GM04504 (cell line): Measurements from ENCODE around the gene ZNF581.

Source experiments
- DNase-seq: peaks from one replicate; pipeline ENCODE4 v3.0.0-alpha.2; 2012; ENCODE audit warnings: low read depth

Gene ZNF581

GRCh38 chr19:55680339-55681130 is 37.1 kb downstream of the ZNF581 start:
- no peak for DNase-seq

- DNase-seq: no peak
Observed at GRCh38 chr19:55681131-55682092, 38.0 kb downstream of the ZNF581 start.

DNA sequence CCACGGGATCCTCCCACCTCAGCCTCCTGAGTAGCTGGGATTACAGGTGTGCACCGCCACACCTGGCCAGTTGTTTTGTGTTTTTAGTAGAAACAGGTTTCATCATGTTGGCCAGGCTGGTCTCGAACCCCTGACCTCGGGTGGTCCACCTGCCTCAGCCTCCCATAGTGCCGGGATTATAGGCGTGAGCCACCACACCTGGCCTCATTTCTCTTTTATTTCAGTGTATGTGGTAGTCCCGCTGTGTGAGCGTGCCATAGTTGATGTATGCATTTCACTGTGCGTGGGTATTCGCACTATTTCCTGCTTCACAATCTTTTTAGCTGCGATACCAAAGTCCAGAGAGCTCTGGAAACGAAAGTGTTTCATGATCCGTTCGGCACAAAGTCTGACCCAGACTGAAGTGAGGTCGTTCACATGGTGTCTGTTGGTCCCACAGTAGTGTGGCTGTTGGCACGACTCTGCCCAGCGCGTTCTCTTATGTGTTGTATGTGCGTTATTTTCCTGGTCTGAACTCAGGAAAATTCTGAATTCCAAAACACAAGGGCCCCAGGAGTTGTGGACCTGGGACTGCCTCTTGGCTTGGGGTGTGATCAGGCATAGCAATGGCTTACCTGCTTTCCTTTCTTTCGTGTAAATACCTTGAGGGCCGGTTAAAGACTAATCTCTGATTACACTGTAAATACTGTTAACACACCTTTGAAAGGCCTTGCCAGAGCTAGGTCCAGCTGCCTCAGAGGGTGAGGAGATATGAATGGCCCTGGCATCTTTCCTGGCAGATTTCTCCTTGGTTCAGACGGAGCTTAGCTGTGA is 40.2 kb downstream of the ZNF581 start:
- DNase-seq: no peak

DNA sequence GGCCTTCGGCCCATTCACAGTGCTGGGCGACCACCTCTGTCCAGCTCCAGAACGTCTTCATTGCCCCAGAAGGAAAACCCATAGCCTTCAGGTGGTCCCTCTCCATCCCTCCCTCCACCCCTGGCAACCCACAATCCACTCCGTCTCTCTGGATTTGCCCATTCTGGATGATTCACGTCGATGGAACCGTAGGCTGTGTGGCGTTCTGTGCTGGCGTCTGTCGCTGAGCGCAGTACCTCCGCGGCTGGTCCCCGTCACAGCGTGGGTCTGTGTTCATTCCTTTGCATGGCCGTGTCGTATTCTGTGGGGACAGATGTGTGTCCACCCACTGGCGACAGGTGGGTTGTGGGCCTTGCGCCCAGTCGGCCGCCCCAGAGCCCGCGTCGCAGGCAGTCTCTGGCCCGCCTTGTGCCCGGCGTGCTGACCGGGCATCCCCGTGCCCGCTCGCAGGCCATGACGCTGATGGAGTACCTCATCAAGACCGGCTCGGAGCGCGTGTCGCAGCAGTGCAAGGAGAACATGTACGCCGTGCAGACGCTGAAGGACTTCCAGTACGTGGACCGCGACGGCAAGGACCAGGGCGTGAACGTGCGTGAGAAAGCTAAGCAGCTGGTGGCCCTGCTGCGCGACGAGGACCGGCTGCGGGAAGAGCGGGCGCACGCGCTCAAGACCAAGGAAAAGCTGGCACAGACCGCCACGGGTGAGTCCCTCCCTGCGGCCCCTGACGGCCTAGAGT is 41.7 kb downstream of the ZNF581 start:
- DNase-seq: no peak

- no peak for DNase-seq
Observed at GRCh38 chr19:55685776-55686175, 42.3 kb downstream of the ZNF581 start.

- no peak for DNase-seq
Observed at GRCh38 chr19:55686311-55687050, 43.0 kb downstream of the ZNF581 start.

GRCh38 chr19:55687281-55688201 is 44.1 kb downstream of the ZNF581 start:
- no peak for DNase-seq

DNA sequence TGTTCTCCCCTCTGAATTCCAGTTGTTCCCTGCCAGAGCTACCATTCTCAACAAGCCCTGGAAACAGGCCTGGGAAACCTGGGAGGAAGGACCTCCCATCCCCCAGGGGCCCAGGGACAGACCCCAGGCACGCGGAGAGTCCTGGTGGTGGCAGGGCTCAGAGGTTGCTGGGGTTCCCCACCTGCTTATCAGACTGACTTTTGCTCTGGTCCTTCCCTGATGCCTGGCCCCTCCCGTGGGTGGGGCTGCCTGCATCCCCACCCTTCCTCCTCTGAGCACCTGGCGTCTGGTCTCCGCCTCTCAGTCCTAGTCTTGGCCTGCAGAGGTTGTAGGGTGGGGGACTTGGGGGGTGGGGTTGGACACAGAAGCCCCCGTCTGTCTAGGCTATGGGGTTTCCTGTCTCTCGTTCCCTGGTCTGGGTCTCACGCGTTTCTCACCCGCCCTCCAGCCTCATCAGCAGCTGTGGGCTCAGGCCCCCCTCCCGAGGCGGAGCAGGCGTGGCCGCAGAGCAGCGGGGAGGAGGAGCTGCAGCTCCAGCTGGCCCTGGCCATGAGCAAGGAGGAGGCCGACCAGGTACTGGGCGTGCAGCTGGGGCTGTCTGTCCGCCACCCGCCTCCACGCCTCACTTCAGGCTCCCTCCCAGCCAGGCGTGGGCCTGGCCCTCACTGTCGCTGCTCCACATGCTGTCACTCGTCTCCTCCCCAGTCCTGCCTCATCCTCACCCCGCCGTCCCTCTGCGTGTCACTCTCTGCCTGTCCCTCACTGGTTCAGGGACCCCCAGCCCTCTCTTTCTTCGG is 45.2 kb downstream of the ZNF581 start:
- no peak for DNase-seq

- no peak for DNase-seq
Observed at GRCh38 chr19:55689411-55690108, 46.1 kb downstream of the ZNF581 start.

DNA sequence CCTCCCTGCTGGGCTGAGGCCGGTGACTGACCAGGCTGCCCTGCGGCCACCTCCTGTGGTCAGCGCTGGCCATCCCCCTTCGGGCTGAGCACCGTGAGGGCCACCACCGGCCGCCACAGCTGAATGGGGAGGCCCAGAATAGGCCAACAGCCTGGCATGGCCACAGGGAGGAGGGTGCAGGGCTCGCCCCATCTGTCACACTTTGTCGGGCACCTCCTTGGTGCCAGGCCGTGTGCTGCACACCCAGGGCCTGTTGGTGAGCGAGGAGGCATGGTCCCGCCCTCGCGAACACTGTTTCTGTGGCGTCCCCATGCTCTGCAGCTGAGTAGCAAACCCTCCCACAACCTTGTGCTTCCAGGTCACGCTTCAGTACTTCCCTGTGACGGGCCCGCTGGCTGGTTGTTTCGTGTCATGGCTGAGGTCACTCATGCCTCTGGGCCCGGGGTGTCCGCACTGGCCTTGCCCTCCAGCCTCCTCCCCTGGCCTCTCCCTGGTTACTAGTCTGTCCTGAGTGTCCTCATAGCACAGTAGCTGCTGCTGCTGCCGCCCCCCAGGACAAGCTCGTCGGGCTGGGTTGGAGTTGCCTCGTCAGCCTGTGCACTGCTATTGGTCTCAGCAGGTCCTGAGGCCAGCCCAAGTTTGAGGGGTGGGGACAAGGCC is 46.8 kb downstream of the ZNF581 start:
- no peak for DNase-seq

DNA sequence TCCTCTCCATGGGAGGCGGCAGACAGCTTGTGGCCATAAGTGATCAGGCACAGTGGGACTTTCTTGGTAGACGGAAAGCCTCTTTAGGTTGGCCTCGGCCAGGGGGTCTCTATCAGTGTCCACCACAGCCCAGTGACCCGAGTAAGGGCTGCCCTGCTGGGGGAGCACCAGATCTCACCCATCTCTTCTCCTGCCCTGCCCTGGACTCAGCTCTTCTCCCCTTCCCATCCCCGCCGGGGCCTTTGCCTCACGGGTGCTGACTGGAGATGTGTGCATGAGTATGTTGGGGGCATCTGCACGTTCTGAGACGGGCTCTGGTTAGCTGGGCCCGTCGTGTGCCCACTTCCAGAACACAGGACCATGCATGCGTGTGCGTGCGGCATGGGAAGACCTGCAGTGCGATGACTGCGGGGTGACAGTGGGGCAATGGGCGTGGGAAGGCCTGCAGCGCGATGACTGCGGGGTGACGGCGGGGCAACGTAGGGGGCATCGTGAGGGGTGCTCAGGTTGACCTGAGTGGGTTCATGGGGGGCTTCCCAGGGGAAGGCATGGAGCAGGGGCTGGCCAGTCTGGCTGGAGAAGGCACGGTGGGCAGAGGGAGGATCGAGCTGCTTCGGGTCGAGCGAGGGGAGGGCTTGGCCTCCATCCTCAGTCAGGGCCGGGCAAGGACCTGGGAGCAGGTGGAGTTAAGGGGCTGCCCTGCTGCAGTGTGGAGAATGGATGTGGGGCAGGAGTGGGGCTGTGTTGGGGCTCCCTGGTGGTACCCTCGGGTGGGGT is 47.5 kb downstream of the ZNF581 start:
- DNase-seq: no peak

DNA sequence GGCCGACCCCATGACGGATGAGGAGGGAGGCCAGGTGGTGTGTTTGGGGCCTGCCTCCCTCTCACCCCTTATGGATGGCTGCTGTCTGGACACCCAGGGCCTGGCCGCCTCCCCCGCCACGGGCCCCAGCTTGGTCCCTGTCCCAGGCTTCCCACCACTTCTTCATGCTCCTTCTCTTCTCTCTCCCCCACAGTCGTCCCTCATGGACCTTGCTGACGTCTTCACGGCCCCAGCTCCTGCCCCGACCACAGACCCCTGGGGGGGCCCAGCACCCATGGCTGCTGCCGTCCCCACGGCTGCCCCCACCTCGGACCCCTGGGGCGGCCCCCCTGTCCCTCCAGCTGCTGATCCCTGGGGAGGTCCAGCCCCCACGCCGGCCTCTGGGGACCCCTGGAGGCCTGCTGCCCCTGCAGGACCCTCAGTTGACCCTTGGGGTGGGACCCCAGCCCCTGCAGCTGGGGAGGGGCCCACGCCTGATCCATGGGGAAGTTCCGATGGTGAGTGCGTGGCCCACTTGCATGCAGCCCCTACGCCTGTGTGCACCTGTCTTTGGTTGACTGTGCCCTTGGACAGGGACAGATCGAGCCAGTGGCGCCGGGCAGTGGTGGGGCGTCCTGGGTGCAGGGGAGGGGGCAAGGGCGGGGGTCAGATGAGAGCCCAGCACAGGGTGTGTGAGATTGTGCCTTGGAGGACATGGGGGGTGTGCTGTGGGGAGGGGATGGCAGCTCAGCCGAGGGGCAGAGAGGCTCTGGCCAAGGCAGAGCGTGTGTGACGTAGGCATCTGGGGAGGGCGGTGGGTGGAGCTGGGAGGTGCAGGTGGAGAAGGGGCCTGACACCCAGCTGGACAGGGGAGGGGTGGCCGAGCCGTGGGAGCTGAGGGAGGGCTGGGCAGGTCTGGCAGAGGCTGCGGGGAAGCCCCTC is 48.4 kb downstream of the ZNF581 start:
- no peak for DNase-seq

- no peak for DNase-seq
Observed at GRCh38 chr19:55692681-55693081, 49.2 kb downstream of the ZNF581 start.

- DNase-seq: no peak
Observed at GRCh38 chr19:55693336-55693974, 50.0 kb downstream of the ZNF581 start.

DNA sequence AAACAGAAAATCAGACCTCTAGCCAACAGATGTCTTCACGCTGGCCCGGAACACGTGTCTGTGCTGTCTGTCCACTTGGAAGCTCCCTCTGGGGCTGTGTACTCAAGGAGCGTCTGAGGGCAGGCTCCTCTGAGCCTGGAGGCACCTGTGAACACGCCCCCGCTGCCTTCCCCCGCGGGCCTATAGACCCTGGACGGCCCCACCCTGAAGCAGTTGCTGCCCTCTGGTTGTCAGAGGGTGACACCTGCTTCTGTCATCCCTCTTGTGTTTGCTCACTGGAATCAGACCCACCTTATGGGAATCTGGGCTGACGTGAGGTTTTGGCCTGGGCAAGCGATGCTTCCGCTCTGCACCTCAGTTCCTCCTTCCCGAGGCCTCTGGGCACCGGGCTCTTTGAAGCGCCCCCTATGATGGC is 50.8 kb downstream of the ZNF581 start:
- DNase-seq: no peak
